Measurements from ENCODE around the gene MAEL. TPM values are rescaled to one million over a fixed set of nuclear protein-coding genes. Genes with fewer than 3 reads are reported as not detected.

MAEL gene
- total RNA-seq, 1 experiment from 2014 or later, result 0.26 TPM

DNA sequence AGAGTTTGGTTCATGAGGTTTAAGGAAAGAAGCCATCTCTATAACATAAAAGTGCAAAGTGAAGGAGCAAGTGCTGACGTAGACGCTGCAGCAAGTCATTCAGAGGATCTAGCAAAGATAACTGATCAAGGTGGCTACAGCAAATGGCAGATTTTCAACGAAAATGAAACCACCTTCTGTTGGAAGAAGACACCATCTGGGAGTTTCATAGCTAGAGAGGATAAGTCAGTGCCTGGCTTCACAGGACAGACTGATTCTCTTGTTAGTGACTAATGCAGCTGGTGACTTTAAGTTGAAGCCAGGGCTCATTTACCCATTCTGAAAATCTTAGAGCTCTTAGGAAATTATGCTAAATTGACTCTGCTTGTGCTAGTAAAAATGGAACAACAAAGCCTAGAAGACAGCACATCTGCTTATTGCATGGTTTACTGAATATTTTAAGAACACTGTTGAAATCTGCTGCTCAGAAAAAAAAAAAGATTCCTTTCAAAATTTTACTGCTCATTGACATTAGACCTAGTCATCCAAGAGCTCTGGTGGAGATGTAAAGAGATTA is 10.5 kb downstream of the MAEL start:
- no peak for ATAC-seq
- CTCF ChIA-PET, result interaction anchor here (0.9 to 1.5 kb wide), 3 partner anchors 60 to 116 kb away, joined by 5 to 6 read pairs (median 6); no protein-coding TSS in a partner anchor
- H3K9me3 Mint-ChIP-seq, result peaks cover 19% of the 10 kb centered on the region

DNA sequence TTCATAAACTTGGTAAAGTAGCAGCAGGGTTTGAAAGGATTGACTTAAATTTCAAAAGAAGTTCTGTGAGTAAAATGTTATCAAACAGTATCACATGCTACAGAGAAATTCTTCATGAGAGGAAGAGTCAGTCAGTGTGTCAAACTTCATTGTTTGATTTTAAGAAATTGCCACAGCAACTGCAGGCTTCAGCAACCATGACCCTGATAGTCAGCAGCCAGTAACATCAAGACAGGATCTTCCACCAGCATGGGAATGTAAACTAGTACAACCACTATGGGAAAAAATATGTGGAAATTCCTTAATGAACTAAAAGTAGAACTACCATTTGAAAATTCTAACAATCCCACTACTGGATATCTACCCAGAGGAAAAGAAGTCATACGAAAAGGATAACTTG is 11.5 kb downstream of the MAEL start:
- ChIA-PET POLR2A (no interaction called here), CTCF (no interaction called here)
- TF ChIP-seq, protein P1, sequence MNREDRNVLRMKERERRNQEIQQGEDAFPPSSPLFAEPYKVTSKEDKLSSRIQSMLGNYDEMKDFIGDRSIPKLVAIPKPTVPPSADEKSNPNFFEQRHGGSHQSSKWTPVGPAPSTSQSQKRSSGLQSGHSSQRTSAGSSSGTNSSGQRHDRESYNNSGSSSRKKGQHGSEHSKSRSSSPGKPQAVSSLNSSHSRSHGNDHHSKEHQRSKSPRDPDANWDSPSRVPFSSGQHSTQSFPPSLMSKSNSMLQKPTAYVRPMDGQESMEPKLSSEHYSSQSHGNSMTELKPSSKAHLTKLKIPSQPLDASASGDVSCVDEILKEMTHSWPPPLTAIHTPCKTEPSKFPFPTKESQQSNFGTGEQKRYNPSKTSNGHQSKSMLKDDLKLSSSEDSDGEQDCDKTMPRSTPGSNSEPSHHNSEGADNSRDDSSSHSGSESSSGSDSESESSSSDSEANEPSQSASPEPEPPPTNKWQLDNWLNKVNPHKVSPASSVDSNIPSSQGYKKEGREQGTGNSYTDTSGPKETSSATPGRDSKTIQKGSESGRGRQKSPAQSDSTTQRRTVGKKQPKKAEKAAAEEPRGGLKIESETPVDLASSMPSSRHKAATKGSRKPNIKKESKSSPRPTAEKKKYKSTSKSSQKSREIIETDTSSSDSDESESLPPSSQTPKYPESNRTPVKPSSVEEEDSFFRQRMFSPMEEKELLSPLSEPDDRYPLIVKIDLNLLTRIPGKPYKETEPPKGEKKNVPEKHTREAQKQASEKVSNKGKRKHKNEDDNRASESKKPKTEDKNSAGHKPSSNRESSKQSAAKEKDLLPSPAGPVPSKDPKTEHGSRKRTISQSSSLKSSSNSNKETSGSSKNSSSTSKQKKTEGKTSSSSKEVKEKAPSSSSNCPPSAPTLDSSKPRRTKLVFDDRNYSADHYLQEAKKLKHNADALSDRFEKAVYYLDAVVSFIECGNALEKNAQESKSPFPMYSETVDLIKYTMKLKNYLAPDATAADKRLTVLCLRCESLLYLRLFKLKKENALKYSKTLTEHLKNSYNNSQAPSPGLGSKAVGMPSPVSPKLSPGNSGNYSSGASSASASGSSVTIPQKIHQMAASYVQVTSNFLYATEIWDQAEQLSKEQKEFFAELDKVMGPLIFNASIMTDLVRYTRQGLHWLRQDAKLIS (CRISPR knock-in tag; IDR thresholded peaks at IDR 0.05; ENCODE audit: borderline replicate concordance), result no peak
- TF ChIP-seq ZNF263 (CRISPR knock-in tag; IDR thresholded peaks at IDR 0.05; ENCODE audit: low read depth), result no peak
- TF ChIP-seq FOXJ3 (CRISPR knock-in tag; IDR thresholded peaks at IDR 0.05; ENCODE audit: borderline replicate concordance), result no peak
- TF ChIP-seq, protein P2, sequence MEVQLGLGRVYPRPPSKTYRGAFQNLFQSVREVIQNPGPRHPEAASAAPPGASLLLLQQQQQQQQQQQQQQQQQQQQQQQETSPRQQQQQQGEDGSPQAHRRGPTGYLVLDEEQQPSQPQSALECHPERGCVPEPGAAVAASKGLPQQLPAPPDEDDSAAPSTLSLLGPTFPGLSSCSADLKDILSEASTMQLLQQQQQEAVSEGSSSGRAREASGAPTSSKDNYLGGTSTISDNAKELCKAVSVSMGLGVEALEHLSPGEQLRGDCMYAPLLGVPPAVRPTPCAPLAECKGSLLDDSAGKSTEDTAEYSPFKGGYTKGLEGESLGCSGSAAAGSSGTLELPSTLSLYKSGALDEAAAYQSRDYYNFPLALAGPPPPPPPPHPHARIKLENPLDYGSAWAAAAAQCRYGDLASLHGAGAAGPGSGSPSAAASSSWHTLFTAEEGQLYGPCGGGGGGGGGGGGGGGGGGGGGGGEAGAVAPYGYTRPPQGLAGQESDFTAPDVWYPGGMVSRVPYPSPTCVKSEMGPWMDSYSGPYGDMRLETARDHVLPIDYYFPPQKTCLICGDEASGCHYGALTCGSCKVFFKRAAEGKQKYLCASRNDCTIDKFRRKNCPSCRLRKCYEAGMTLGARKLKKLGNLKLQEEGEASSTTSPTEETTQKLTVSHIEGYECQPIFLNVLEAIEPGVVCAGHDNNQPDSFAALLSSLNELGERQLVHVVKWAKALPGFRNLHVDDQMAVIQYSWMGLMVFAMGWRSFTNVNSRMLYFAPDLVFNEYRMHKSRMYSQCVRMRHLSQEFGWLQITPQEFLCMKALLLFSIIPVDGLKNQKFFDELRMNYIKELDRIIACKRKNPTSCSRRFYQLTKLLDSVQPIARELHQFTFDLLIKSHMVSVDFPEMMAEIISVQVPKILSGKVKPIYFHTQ (CRISPR knock-in tag; IDR thresholded peaks at IDR 0.05), result no peak
- TF ChIP-seq, protein P3, sequence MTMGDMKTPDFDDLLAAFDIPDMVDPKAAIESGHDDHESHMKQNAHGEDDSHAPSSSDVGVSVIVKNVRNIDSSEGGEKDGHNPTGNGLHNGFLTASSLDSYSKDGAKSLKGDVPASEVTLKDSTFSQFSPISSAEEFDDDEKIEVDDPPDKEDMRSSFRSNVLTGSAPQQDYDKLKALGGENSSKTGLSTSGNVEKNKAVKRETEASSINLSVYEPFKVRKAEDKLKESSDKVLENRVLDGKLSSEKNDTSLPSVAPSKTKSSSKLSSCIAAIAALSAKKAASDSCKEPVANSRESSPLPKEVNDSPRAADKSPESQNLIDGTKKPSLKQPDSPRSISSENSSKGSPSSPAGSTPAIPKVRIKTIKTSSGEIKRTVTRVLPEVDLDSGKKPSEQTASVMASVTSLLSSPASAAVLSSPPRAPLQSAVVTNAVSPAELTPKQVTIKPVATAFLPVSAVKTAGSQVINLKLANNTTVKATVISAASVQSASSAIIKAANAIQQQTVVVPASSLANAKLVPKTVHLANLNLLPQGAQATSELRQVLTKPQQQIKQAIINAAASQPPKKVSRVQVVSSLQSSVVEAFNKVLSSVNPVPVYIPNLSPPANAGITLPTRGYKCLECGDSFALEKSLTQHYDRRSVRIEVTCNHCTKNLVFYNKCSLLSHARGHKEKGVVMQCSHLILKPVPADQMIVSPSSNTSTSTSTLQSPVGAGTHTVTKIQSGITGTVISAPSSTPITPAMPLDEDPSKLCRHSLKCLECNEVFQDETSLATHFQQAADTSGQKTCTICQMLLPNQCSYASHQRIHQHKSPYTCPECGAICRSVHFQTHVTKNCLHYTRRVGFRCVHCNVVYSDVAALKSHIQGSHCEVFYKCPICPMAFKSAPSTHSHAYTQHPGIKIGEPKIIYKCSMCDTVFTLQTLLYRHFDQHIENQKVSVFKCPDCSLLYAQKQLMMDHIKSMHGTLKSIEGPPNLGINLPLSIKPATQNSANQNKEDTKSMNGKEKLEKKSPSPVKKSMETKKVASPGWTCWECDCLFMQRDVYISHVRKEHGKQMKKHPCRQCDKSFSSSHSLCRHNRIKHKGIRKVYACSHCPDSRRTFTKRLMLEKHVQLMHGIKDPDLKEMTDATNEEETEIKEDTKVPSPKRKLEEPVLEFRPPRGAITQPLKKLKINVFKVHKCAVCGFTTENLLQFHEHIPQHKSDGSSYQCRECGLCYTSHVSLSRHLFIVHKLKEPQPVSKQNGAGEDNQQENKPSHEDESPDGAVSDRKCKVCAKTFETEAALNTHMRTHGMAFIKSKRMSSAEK (CRISPR knock-in tag; IDR thresholded peaks at IDR 0.05; ENCODE audit: borderline replicate concordance), result no peak
- no peak for TF ChIP-seq JAZF1 (CRISPR knock-in tag; IDR thresholded peaks at IDR 0.05)
- TF ChIP-seq FOXK1 (CRISPR knock-in tag; IDR thresholded peaks at IDR 0.05), result no peak
- H3K27me3 Mint-ChIP-seq (ENCODE audit: low read depth), result no peaks in the 10 kb centered on the region
- DNase-seq (ENCODE audit: low spot score), result no peak
- H3K27ac Mint-ChIP-seq, result no peak overlapping the region
- H3K9me3 Mint-ChIP-seq, result peaks cover 19% of the 10 kb centered on the region
- no peak overlapping the region for H3K4me3 Mint-ChIP-seq
- H3K4me1 Mint-ChIP-seq, result peaks cover 9% of the 10 kb centered on the region
- H3K36me3 Mint-ChIP-seq, result peaks cover 2% of the 10 kb centered on the region; the same call in 1 of the 2 replicates
- ATAC-seq, result no peak

More for the DNA sequence above, 10.5 kb downstream of the MAEL start:
- Mint-ChIP-seq H3K4me3 (no peak overlapping the region), H3K4me1 (peaks cover 9% of the 10 kb centered on the region), H3K27me3 (ENCODE audit: low read depth) (no peaks in the 10 kb centered on the region), H3K36me3 (peaks cover 2% of the 10 kb centered on the region; the same call in 1 of the 2 replicates), H3K27ac (no peak overlapping the region)
- POLR2A ChIA-PET, result no interaction called here
- TF ChIP-seq NR1H2 (CRISPR knock-in tag; IDR thresholded peaks at IDR 0.05), result no peak
- no peak for TF ChIP-seq ESRRA (CRISPR knock-in tag; IDR thresholded peaks at IDR 0.05; ENCODE audit: borderline replicate concordance)
- no peak for TF ChIP-seq SP1 (CRISPR knock-in tag; conservative IDR thresholded peaks at IDR 0.05)
- TF ChIP-seq, protein P4, sequence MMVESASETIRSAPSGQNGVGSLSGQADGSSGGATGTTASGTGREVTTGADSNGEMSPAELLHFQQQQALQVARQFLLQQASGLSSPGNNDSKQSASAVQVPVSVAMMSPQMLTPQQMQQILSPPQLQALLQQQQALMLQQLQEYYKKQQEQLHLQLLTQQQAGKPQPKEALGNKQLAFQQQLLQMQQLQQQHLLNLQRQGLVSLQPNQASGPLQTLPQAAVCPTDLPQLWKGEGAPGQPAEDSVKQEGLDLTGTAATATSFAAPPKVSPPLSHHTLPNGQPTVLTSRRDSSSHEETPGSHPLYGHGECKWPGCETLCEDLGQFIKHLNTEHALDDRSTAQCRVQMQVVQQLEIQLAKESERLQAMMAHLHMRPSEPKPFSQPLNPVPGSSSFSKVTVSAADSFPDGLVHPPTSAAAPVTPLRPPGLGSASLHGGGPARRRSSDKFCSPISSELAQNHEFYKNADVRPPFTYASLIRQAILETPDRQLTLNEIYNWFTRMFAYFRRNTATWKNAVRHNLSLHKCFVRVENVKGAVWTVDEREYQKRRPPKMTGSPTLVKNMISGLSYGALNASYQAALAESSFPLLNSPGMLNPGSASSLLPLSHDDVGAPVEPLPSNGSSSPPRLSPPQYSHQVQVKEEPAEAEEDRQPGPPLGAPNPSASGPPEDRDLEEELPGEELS (CRISPR knock-in tag; IDR thresholded peaks at IDR 0.05), result no peak
- no peak for TF ChIP-seq ZNF416 (CRISPR knock-in tag; IDR thresholded peaks at IDR 0.05)
- TF ChIP-seq, protein P5, sequence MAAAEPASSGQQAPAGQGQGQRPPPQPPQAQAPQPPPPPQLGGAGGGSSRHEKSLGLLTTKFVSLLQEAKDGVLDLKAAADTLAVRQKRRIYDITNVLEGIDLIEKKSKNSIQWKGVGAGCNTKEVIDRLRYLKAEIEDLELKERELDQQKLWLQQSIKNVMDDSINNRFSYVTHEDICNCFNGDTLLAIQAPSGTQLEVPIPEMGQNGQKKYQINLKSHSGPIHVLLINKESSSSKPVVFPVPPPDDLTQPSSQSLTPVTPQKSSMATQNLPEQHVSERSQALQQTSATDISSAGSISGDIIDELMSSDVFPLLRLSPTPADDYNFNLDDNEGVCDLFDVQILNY (CRISPR knock-in tag; IDR thresholded peaks at IDR 0.05), result no peak
- no peak for TF ChIP-seq CREB1 (CRISPR knock-in tag; IDR thresholded peaks at IDR 0.05)
- TF ChIP-seq CBFB (CRISPR knock-in tag; IDR thresholded peaks at IDR 0.05; ENCODE audit: low read depth), result no peak
- no peak for DNase-seq (ENCODE audit: low spot score)
